ENCODE results near the gene FIZ1.

- TF ChIP-seq CTCF (conservative IDR thresholded peaks at IDR 0.05; ENCODE audit: low read depth, low read length) (no peak), EZH2 (IDR thresholded peaks at IDR 0.05; ENCODE audit: borderline replicate concordance, low read depth, low read length, poor library complexity, severe bottlenecking) (no peak)
These were observed 22.4 kb upstream of the FIZ1 start for GRCh38 chr19:55621673-55622231.

Measured in A673 (cell line).